GM23338 (cell line): ENCODE results near the gene MXRA7. TPM values are rescaled to one million over a fixed set of nuclear protein-coding genes. Genes with fewer than 3 reads are reported as not detected.

Experiments
- ATAC-seq: fragments of 200-7000 bp; cut with Tn5 transposase; 3 replicates; pipeline ENCODE4 v1.9.1; 2020
- DNase-seq: peaks from one replicate; pipeline ENCODE4 v3.0.0-alpha.2; 2015; ENCODE audit warnings: low spot score
- H2AFZ ChIP-seq: fragments of 200-600 bp; sonication (generic); 2 replicates; pipeline ENCODE4 v1.8.0; 2016; ENCODE audit warnings: antibody characterized with exemption, mild to moderate bottlenecking, moderate library complexity
- H3F3A ChIP-seq: fragments of 200-600 bp; sonication (generic); replicated peaks from 2 replicates; pipeline ENCODE4 v1.8.0; 2017; ENCODE audit warnings: antibody characterized with exemption, mixed run types, low read depth
- H3K27ac ChIP-seq: fragments of 200-600 bp; sonication (generic); 2 replicates; pipeline ENCODE4 v1.6.1; 2016; ENCODE audit warnings: low read depth
- H3K27me3 ChIP-seq: fragments of 200-600 bp; sonication (generic); 2 replicates; pipeline ENCODE4 v1.8.0; 2016; ENCODE audit warnings: mild to moderate bottlenecking, mixed run types, moderate library complexity; ENCODE audit not compliant: insufficient read depth
- H3K36me3 ChIP-seq: fragments of 200-600 bp; sonication (generic); 2 replicates; pipeline ENCODE4 v1.8.0; 2016; ENCODE audit warnings: mild to moderate bottlenecking; ENCODE audit not compliant: insufficient read depth
- H3K4me1 ChIP-seq: fragments of 200-600 bp; sonication (generic); 2 replicates; pipeline ENCODE4 v1.8.0; 2016; ENCODE audit warnings: mild to moderate bottlenecking, moderate library complexity; ENCODE audit not compliant: insufficient read depth
- H3K4me2 ChIP-seq: fragments of 200-600 bp; sonication (generic); 2 replicates; pipeline ENCODE4 v1.7.1; 2017; ENCODE audit warnings: mixed run types
- H3K4me3 ChIP-seq: fragments of 200-600 bp; sonication (generic); 2 replicates; pipeline ENCODE4 v1.6.1; 2016; ENCODE audit warnings: mixed run types
- H3K79me2 ChIP-seq: fragments of 200-600 bp; sonication (generic); replicated peaks from 2 replicates; pipeline ENCODE4 v1.8.0; 2017; ENCODE audit warnings: mild to moderate bottlenecking; ENCODE audit not compliant: insufficient read depth
- H3K9me2 ChIP-seq: fragments of 200-600 bp; sonication (generic); 2 replicates; pipeline ENCODE4 v1.8.0; 2017; ENCODE audit not compliant: insufficient read depth
- H4K20me1 ChIP-seq: fragments of 200-600 bp; sonication (generic); replicated peaks from 2 replicates; pipeline ENCODE4 v1.8.0; 2017; ENCODE audit warnings: mild to moderate bottlenecking; ENCODE audit not compliant: insufficient read depth
- H3K27ac Mint-ChIP-seq: 2 replicates; pipeline ENCODE4 v1.8.0; 2020; ENCODE audit warnings: inconsistent platforms, mild to moderate bottlenecking, moderate library complexity, mixed read lengths
- H3K27me3 Mint-ChIP-seq: 3 replicates; pipeline ENCODE4 v1.8.0; 2022; ENCODE audit warnings: low read depth, mild to moderate bottlenecking, moderate library complexity, mixed read lengths, inconsistent platforms; ENCODE audit not compliant: insufficient read depth, poor library complexity
- H3K36me3 Mint-ChIP-seq: 3 replicates; pipeline ENCODE4 v1.8.0; 2021; ENCODE audit warnings: low read depth, mild to moderate bottlenecking, inconsistent platforms, moderate library complexity, mixed read lengths
- H3K4me1 Mint-ChIP-seq: 3 replicates; pipeline ENCODE4 v1.8.0; 2020; ENCODE audit warnings: mild to moderate bottlenecking, inconsistent platforms, mixed read lengths
- H3K4me3 Mint-ChIP-seq: 3 replicates; pipeline ENCODE4 v1.8.0; 2021; ENCODE audit warnings: moderate library complexity, mild to moderate bottlenecking, inconsistent platforms, mixed read lengths
- H3K9me3 Mint-ChIP-seq: 3 replicates; pipeline ENCODE4 v1.8.0; 2020; ENCODE audit warnings: moderate library complexity, mild to moderate bottlenecking, inconsistent platforms, mixed read lengths
- EZH2 ChIP-seq: fragments of 200-600 bp; sonication (generic); IDR thresholded peaks from one replicate; pipeline ENCODE4 v1.8.0; 2017; ENCODE audit warnings: antibody characterized with exemption, mild to moderate bottlenecking, low read depth; ENCODE audit not compliant: unreplicated experiment
- JUNB ChIP-seq: IDR thresholded peaks from one replicate; pipeline ENCODE4 v1.6.1; 2016; ENCODE audit warnings: antibody characterized with exemption; ENCODE audit not compliant: unreplicated experiment
- polyA plus RNA-seq: library from polyadenylated mRNA; unstranded; fragments of >200 nt; fragmentation: Nextera tagmentation; extraction: Ambion mirVana; gene quantifications from 2 replicates; pipeline ENCODE4 v1.2.1, GENCODE V29; 2016
- total RNA-seq: library from RNA; depleted of rRNA; stranded (reverse); fragments of >200 nt; shearing (Covaris generic); gene quantifications from 2 replicates; pipeline ENCODE4 v1.2.3, GENCODE V29; 2014
- TF ChIP-seq, protein P1 (sequence below): fragments of 250-450 bp; sonication (Bioruptor Pico); IDR thresholded peaks from 2 replicates; pipeline ENCODE4 v1.5.0; 2020; ENCODE audit warnings: mild to moderate bottlenecking, moderate library complexity

Gene MXRA7
- total and polyA plus RNA-seq, 2 experiments from 2014 or later: 12.1 to 46.6 TPM

DNA sequence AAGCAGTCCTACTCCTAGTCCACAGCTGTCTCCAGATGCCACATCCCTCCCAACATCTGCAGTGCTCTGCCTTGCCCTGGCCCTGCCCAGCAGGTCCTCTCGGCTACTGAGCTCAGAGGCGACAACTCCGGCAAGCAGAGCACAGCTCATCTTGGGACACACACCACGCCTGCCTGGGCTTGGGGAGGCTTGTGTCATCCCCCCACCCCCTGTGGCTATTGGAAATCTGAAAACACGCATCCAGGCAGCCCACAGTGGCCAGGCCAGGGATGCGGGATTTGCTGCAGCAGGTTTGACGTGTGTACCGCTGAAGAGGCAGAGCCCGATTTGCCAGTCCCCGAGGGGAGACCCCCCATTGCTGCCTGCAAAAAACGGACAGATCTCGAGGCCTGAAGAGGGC, 25.4 kb downstream of the MXRA7 start:
- peak overlapping the region; percentile 43; the same call in 1 of the 2 replicates for H3K27ac Mint-ChIP-seq
- H3K36me3 Mint-ChIP-seq: no peaks in the 10 kb centered on the region; the same call in 2 of the 3 replicates
- ATAC-seq: no peak

More for the DNA sequence above, 25.4 kb downstream of the MXRA7 start:
- Histone ChIP-seq H3K36me3 (no peaks in the 10 kb centered on the region), H3K4me3 (no peak overlapping the region), H3K27ac (no peak overlapping the region), H4K20me1 (no peaks in the 10 kb centered on the region), H3F3A (no peaks in the 10 kb centered on the region), H3K27me3 (no peaks in the 10 kb centered on the region), H3K4me2 (no peak overlapping the region), H3K4me1 (peaks cover 8% of the 10 kb centered on the region), H2AFZ (no peak overlapping the region), H3K79me2 (no peaks in the 10 kb centered on the region), H3K9me2 (no peaks in the 10 kb centered on the region)
- Mint-ChIP-seq H3K9me3 (no peaks in the 10 kb centered on the region), H3K27me3 (peaks cover 18% of the 10 kb centered on the region), H3K4me3 (no peak overlapping the region), H3K4me1 (peaks cover 52% of the 10 kb centered on the region)
- TF ChIP-seq, protein P1, sequence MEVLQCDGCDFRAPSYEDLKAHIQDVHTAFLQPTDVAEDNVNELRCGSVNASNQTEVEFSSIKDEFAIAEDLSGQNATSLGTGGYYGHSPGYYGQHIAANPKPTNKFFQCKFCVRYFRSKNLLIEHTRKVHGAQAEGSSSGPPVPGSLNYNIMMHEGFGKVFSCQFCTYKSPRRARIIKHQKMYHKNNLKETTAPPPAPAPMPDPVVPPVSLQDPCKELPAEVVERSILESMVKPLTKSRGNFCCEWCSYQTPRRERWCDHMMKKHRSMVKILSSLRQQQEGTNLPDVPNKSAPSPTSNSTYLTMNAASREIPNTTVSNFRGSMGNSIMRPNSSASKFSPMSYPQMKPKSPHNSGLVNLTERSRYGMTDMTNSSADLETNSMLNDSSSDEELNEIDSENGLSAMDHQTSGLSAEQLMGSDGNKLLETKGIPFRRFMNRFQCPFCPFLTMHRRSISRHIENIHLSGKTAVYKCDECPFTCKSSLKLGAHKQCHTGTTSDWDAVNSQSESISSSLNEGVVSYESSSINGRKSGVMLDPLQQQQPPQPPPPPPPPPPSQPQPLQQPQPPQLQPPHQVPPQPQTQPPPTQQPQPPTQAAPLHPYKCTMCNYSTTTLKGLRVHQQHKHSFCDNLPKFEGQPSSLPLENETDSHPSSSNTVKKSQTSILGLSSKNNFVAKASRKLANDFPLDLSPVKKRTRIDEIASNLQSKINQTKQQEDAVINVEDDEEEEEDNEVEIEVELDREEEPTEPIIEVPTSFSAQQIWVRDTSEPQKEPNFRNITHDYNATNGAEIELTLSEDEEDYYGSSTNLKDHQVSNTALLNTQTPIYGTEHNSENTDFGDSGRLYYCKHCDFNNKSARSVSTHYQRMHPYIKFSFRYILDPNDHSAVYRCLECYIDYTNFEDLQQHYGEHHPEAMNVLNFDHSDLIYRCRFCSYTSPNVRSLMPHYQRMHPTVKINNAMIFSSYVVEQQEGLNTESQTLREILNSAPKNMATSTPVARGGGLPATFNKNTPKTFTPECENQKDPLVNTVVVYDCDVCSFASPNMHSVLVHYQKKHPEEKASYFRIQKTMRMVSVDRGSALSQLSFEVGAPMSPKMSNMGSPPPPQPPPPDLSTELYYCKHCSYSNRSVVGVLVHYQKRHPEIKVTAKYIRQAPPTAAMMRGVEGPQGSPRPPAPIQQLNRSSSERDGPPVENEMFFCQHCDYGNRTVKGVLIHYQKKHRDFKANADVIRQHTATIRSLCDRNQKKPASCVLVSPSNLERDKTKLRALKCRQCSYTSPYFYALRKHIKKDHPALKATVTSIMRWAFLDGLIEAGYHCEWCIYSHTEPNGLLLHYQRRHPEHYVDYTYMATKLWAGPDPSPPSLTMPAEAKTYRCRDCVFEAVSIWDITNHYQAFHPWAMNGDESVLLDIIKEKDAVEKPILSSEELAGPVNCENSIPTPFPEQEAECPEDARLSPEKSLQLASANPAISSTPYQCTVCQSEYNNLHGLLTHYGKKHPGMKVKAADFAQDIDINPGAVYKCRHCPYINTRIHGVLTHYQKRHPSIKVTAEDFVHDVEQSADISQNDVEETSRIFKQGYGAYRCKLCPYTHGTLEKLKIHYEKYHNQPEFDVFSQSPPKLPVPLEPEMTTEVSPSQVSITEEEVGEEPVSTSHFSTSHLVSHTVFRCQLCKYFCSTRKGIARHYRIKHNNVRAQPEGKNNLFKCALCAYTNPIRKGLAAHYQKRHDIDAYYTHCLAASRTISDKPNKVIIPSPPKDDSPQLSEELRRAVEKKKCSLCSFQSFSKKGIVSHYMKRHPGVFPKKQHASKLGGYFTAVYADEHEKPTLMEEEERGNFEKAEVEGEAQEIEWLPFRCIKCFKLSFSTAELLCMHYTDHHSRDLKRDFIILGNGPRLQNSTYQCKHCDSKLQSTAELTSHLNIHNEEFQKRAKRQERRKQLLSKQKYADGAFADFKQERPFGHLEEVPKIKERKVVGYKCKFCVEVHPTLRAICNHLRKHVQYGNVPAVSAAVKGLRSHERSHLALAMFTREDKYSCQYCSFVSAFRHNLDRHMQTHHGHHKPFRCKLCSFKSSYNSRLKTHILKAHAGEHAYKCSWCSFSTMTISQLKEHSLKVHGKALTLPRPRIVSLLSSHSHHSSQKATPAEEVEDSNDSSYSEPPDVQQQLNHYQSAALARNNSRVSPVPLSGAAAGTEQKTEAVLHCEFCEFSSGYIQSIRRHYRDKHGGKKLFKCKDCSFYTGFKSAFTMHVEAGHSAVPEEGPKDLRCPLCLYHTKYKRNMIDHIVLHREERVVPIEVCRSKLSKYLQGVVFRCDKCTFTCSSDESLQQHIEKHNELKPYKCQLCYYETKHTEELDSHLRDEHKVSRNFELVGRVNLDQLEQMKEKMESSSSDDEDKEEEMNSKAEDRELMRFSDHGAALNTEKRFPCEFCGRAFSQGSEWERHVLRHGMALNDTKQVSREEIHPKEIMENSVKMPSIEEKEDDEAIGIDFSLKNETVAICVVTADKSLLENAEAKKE (CRISPR knock-in tag): no peak
- TF ChIP-seq EZH2 (no peak), JUNB (no peak)
- DNase-seq: no peak
